GM19324 (cell line): ENCODE measurements around the gene CTPS2.
A peak's percentile ranks its signal among the peaks of the same experiment; 100 is the strongest.
"Not testable (repeated sequence)": the region's sequence is repeated elsewhere in the genome, so short reads cannot be mapped to it uniquely, and the experiment has no call there.

Experiments used
- ATAC-seq: cut with Tn5 transposase; IDR thresholded peaks from one replicate; pipeline ENCODE4 v1.9.1; 2021; ENCODE audit warnings: mild to moderate bottlenecking, moderate library complexity; ENCODE audit not compliant: unreplicated experiment, low FRiP score

The CTPS2 gene

GRCh38 chrX:16712548-16713155 lies at the start of gene CTPS2:
Gene CTPS2, minus strand, starts transcription at chrX:16712669. Its CDS starts 9,767 bp downstream, at chrX:16702902.
- ATAC-seq = peak; percentile 72

- not testable (repeated sequence) for ATAC-seq
These were observed 49.0 kb upstream of the CTPS2 start for GRCh38 chrX:16761500-16761899.

GRCh38 chrX:16756724-16757123 lies 44.3 kb upstream of the CTPS2 start:
- ATAC-seq = no peak

GRCh38 chrX:16754019-16754418 lies 41.5 kb upstream of the CTPS2 start:
- ATAC-seq = no peak

GRCh38 chrX:16750136-16750535 lies 37.7 kb upstream of the CTPS2 start:
- no peak for ATAC-seq

GRCh38 chrX:16748425-16748824 lies 36.0 kb upstream of the CTPS2 start:
- no peak for ATAC-seq

GRCh38 chrX:16745659-16746058 lies 33.2 kb upstream of the CTPS2 start:
- no peak for ATAC-seq

- no peak for ATAC-seq
These were observed 32.6 kb upstream of the CTPS2 start for GRCh38 chrX:16745102-16745501.

GRCh38 chrX:16743604-16744325 lies 31.3 kb upstream of the CTPS2 start:
- ATAC-seq = no peak

- no peak for ATAC-seq
These were observed 27.1 kb upstream of the CTPS2 start for GRCh38 chrX:16739574-16739973.

- no peak for ATAC-seq
These were observed 24.6 kb upstream of the CTPS2 start for GRCh38 chrX:16737024-16737423.

- ATAC-seq = no peak
These were observed 20.5 kb upstream of the CTPS2 start for GRCh38 chrX:16733013-16733412.

- ATAC-seq = no peak
These were observed 18.0 kb upstream of the CTPS2 start for GRCh38 chrX:16730450-16730849.

GRCh38 chrX:16727637-16728036 lies 15.2 kb upstream of the CTPS2 start:
- no peak for ATAC-seq

- peak; percentile 93 for ATAC-seq
These were observed 14.0 kb upstream of the CTPS2 start for GRCh38 chrX:16726347-16726988.

GRCh38 chrX:16725072-16725471 lies 12.6 kb upstream of the CTPS2 start:
- no peak for ATAC-seq

- ATAC-seq = no peak
These were observed 10.0 kb upstream of the CTPS2 start for GRCh38 chrX:16722481-16722880.

- ATAC-seq = peak; percentile 99
These were observed 7.0 kb upstream of the CTPS2 start, which contains the start of gene SYAP1 for GRCh38 chrX:16719334-16720084. Gene SYAP1, plus strand, starts transcription at chrX:16719612. Its CDS starts 113 bp downstream, at chrX:16719725.

GRCh38 chrX:16718824-16719333 lies 6.4 kb upstream of the CTPS2 start:
- ATAC-seq = peak; percentile 32

- ATAC-seq = not testable (repeated sequence)
These were observed 4.0 kb upstream of the CTPS2 start for GRCh38 chrX:16716451-16716850.

GRCh38 chrX:16715638-16716037 lies 3.2 kb upstream of the CTPS2 start:
- not testable (repeated sequence) for ATAC-seq
